Ureter (tissue), 1 donor: Measurements from ENCODE around the gene INAVA. TPM values are rescaled to one million over a fixed set of nuclear protein-coding genes. Genes with fewer than 3 reads are reported as not detected.
"Not testable (repeated sequence)": the region's sequence is repeated elsewhere in the genome, so short reads cannot be mapped to it uniquely, and the experiment has no call there.

Experiments used
- DNase-seq: peaks from one replicate; pipeline ENCODE4 v3.0.0-alpha.2; 2020; ENCODE audit warnings: low spot score
- total RNA-seq: library from RNA; stranded (reverse); gene quantifications from one replicate; pipeline ENCODE4 v1.2.4, GENCODE V29; 2023
- donor health status: DM: yes; HTN: yes; CAD: no.

Gene INAVA
- total RNA-seq, 1 donor from 2014 or later = 83.2 TPM

DNA sequence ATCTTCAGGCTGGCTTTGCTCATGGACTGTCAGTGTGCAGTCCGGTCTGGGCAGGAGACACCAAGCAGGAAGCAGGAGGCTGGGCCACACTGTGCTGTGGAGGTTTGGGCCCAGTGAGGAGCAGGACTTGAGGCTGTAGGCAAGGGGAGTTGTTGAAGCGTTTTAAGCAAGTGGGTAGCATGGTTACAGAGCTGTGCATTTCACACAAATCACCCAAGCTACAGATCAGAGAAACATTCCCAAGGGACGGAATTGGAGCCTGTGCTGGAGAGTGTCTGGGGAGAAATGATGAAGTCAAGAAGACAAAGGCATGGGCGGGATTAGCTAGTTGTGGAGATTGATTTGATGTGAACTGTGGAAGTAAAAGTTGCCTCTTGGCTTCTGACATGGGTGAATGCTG is 67.9 kb downstream of the INAVA start:
- DNase-seq = no peak

DNA sequence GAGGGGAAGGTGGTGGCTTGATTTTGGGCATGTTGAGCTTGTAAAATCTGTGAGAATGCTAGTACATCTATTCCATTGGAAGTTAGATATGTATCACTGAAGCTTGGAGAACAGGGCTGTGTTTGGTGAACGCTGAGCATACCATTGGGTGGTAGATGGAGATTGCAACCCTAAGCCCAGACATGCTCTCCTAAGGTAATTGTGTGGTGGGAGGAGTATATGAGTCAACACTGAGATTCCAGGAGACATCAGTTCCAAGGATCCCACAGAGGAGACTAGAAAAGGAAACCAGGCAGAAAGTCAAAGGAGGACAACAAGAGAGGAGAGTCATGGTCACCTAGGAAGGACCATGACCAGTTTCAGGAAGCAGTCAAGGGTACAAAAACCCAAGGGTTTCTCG is 68.4 kb downstream of the INAVA start:
- DNase-seq = no peak

DNA sequence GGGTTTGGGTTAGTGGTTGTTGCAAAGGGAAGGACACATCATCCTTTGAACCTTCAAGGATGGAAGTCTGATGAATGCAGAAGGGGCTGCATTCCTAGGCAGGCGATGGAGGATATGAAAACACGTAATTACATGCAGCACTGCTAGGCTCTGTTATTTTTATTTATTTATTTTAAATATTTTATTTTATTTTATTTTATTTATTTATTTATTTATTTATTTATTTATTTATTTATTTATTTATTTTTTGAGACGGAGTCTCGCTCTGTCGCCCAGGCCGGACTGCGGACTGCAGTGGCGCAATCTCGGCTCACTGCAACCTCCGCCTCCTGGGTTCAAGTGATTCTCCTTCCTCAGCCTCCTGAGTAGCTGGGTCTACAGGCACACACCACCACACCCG is 69.2 kb downstream of the INAVA start:
- DNase-seq = not testable (repeated sequence)

Other genes with a start within 250 kb of the INAVA start
- 30.6 TPM for gene DDX59, start 225.0 kb upstream of the INAVA start, total RNA-seq
- gene CAMSAP2, start 156.0 kb upstream of the INAVA start, total RNA-seq = 37.8 TPM
- gene GPR25, start 21.9 kb upstream of the INAVA start, total RNA-seq = not detected
- 10.7 TPM for gene KIF21B, start 128.8 kb downstream of the INAVA start, total RNA-seq
- gene CACNA1S, start 217.5 kb downstream of the INAVA start, total RNA-seq = not detected
- not detected for gene ASCL5, start 232.3 kb downstream of the INAVA start, total RNA-seq